B cell (primary cell): ENCODE results near the gene RPL19. TPM values are rescaled to one million over a fixed set of nuclear protein-coding genes. Genes with fewer than 3 reads are reported as not detected.

ENCODE experiments used
- ATAC-seq: fragments of 200-7000 bp; cut with Tn5 transposase; one replicate; pipeline ENCODE4 v1.10.0; 2021; ENCODE audit warnings: low read depth, mild to moderate bottlenecking, moderate number of reproducible peaks, moderate library complexity
- CTCF ChIA-PET: fragments of 350-600 bp; sonication (Branson Sonifier 250); formaldehyde crosslinking; loops from one replicate; lab custom pipeline; 2021; ENCODE audit warnings: antibody characterized with exemption, inconsistent platforms; lab: Charles Lee
- POLR2A ChIA-PET: fragments of 350-600 bp; sonication (Branson Sonifier 250); formaldehyde crosslinking; loops from one replicate; lab custom pipeline; 2021; ENCODE audit warnings: antibody characterized with exemption; lab: Charles Lee
- DNase-seq: peaks from one replicate; pipeline ENCODE4 v3.0.0; 2013
- H2AFZ ChIP-seq: 2 replicates; pipeline ENCODE4 v1.6.1; 2012; ENCODE audit warnings: mild to moderate bottlenecking, low read depth, low read length; ENCODE audit not compliant: insufficient read depth, poor library complexity, severe bottlenecking
- H3K27ac ChIP-seq, 2 donors: 1 replicate in 1 of 2; 2 replicates in 1 of 2; pipeline ENCODE4 v1.5.1; 2012 to 2013; ENCODE audit warnings: low read length in 2 of 2, mild to moderate bottlenecking in 2 of 2, moderate library complexity in 1 of 2
- H3K27me3 ChIP-seq, 4 experiments: fragments of 200-600 bp in 1 of 4; sonication (generic) in 1 of 4; replicated peaks in 1 of 4; 1 replicate in 2 of 4; 2 replicates in 2 of 4; pipeline versions ENCODE4 v1.6.1 to v1.7.0; 2013 to 2016; ENCODE audit warnings: low read length in 3 of 4, mild to moderate bottlenecking in 2 of 4, mixed read lengths in 1 of 4, moderate library complexity in 1 of 4; ENCODE audit not compliant: insufficient read depth in 4 of 4, control insufficient read depth in 3 of 4; ENCODE audit errors: control extremely low read depth in 1 of 4
- H3K36me3 ChIP-seq, 2 experiments: replicated peaks in 1 of 2; 1 replicate in 1 of 2; 2 replicates in 1 of 2; pipeline versions ENCODE4 v1.6.1 to v1.7.1; 2013; ENCODE audit warnings: low read length in 1 of 2; ENCODE audit not compliant: insufficient read depth in 2 of 2, control insufficient read depth in 1 of 2; ENCODE audit errors: control extremely low read depth in 1 of 2, extremely low read depth in 1 of 2
- H3K4me1 ChIP-seq, 2 donors: fragments of 200-600 bp in 1 of 2; sonication (generic) in 1 of 2; 1 replicate in 1 of 2; 2 replicates in 1 of 2; pipeline versions ENCODE4 v1.5.1 to v1.6.1; 2013 to 2017; ENCODE audit warnings: low read length in 2 of 2; ENCODE audit not compliant: control insufficient read depth in 2 of 2, insufficient read depth in 2 of 2
- H3K4me2 ChIP-seq: replicated peaks from 2 replicates; pipeline ENCODE3; 2012; ENCODE audit warnings: mild to moderate bottlenecking, low read depth, low read length; ENCODE audit not compliant: poor library complexity, severe bottlenecking
- H3K4me3 ChIP-seq, 5 experiments: fragments of 200-600 bp in 1 of 5; sonication (generic) in 1 of 5; 1 replicate in 3 of 5; 2 replicates in 2 of 5; pipeline versions ENCODE4 v1.5.1 to v1.7.0; 2011 to 2016; ENCODE audit warnings: low read length in 4 of 5, mild to moderate bottlenecking in 4 of 5, low read depth in 2 of 5, control low read depth in 1 of 5, moderate library complexity in 1 of 5; ENCODE audit not compliant: insufficient read depth in 1 of 5; ENCODE audit errors: control extremely low read depth in 1 of 5, extremely low read depth in 1 of 5
- H3K79me2 ChIP-seq: fragments of 200-600 bp; sonication (generic); one replicate; pipeline ENCODE4 v1.6.0; 2016; ENCODE audit warnings: low read length; ENCODE audit not compliant: control insufficient read depth, insufficient read depth
- H3K9ac ChIP-seq: fragments of 200-600 bp; sonication (generic); 2 replicates; pipeline ENCODE4 v1.6.1; 2017; ENCODE audit warnings: mild to moderate bottlenecking, low read length, moderate library complexity
- H3K9me3 ChIP-seq, 3 donors: one replicate each; pipeline versions ENCODE4 v1.6.1 to v1.7.1; 2013; ENCODE audit warnings: low read length in 2 of 3; ENCODE audit not compliant: control insufficient read depth in 2 of 3, insufficient read depth in 1 of 3; ENCODE audit errors: control extremely low read depth in 1 of 3
- H4K20me1 ChIP-seq: 2 replicates; pipeline ENCODE4 v1.6.0; 2012; ENCODE audit warnings: mild to moderate bottlenecking, low read length; ENCODE audit not compliant: insufficient read depth, control insufficient read depth, poor library complexity, severe bottlenecking
- H3K27ac Mint-ChIP-seq: one replicate; pipeline ENCODE4 v1.8.0; 2021; ENCODE audit warnings: mixed read lengths
- H3K27me3 Mint-ChIP-seq: one replicate; pipeline ENCODE4 v1.8.0; 2021; ENCODE audit warnings: mixed read lengths
- H3K4me1 Mint-ChIP-seq: one replicate; pipeline ENCODE4 v1.8.0; 2021; ENCODE audit warnings: mixed read lengths
- H3K4me3 Mint-ChIP-seq: one replicate; pipeline ENCODE4 v1.8.0; 2021; ENCODE audit warnings: mixed read lengths
- H3K9me3 Mint-ChIP-seq: one replicate; pipeline ENCODE4 v1.8.0; 2022; ENCODE audit warnings: mixed read lengths; ENCODE audit not compliant: insufficient read depth
- CTCF ChIP-seq: fragments of 200-600 bp; IDR thresholded peaks from one replicate; pipeline ENCODE4 v1.8.0; 2022; ENCODE audit warnings: antibody characterized with exemption, mild to moderate bottlenecking
- EZH2 ChIP-seq: IDR thresholded peaks from 2 replicates; pipeline ENCODE4 v1.6.1; 2012; ENCODE audit warnings: borderline replicate concordance, low read depth, mild to moderate bottlenecking, moderate library complexity, low read length; ENCODE audit not compliant: insufficient read depth, poor library complexity, severe bottlenecking
- WGBS: methylation state at CpG from one replicate; pipeline ENCODE4 v1.1.5; 2013; ENCODE audit warnings: missing lambda C conversion rate; ENCODE audit not compliant: insufficient coverage; 5-methylcytosine and 5-hydroxymethylcytosine counted together
- intact Hi-C: fragments of 100-400 bp; cut with micrococcal nuclease; formaldehyde crosslinking; loops from one replicate; pipeline ENCODE4 v1.10.0; 2022
- polyA plus RNA-seq: library from polyadenylated mRNA; depleted of rRNA; stranded (reverse); fragments of >200 nt; gene quantifications from 2 replicates; pipeline ENCODE4 v1.2.3, GENCODE V29; 2012
- total RNA-seq, 2 donors: library from RNA; stranded (reverse); fragments of 120-200 nt in 1 of 2; gene quantifications; 1 replicate in 1 of 2; 2 replicates in 1 of 2; pipeline versions ENCODE4 v1.2.3 to v1.2.4, GENCODE V29; 2013 to 2022

Gene RPL19
- total and polyA plus RNA-seq, 2 donors (not counting 1 experiment from before 2014, with no cell fraction given), result 3,041 to 3,233 TPM

GRCh38 chr17:39231091-39231561, 31.0 kb downstream of the RPL19 start:
- ChIA-PET CTCF (interaction anchor here (0.6 to 21.4 kb wide), 10 partner anchors 10 to 270 kb away, joined by 3 to 707 read pairs (median 10); partner anchors contain the start of genes ARL5C and RPL19), POLR2A (interaction anchor here (0.7 to 1.4 kb wide), 3 partner anchors 22 to 1668 kb away, joined by 5 read pairs; no protein-coding TSS in a partner anchor)
- Histone ChIP-seq H3K27ac (no peak overlapping the region), H3K27me3 (peaks cover 0 to 56% (median 37%) of the 10 kb centered on the region in 4 experiments), H3K9ac (no peak overlapping the region), H3K4me3 (no peak overlapping the region), H3K9me3 (peaks cover 0 to 7% (median 0%) of the 10 kb centered on the region in 3 donors), H3K4me2 (no peak overlapping the region), H3K79me2 (no peaks in the 10 kb centered on the region), H4K20me1 (no peaks in the 10 kb centered on the region), H2AFZ (no peak overlapping the region), H3K4me1 (peaks cover 15 to 20% of the 10 kb centered on the region in 2 donors), H3K36me3 (no peaks in the 10 kb centered on the region)
- H3K27me3 Mint-ChIP-seq, result peaks cover 45% of the 10 kb centered on the region
- intact Hi-C loops, result no loop called here
- no peak overlapping the region for H3K4me3 Mint-ChIP-seq
- TF ChIP-seq CTCF, result no peak
- TF ChIP-seq EZH2, result no peak
- ATAC-seq (no peak), DNase-seq (peak; percentile 6)
- H3K4me1 Mint-ChIP-seq, result peaks cover 17% of the 10 kb centered on the region
- no peaks in the 10 kb centered on the region for H3K9me3 Mint-ChIP-seq
- WGBS, result 94% methylated on average over 2 of the region's 10 CpGs
- no peak overlapping the region for H3K27ac Mint-ChIP-seq
